Panc1 (cell line): Measurements from ENCODE around the gene TIMM50.

ENCODE experiments used
- REST ChIP-seq, 2 experiments: IDR thresholded peaks; 2 replicates each; pipeline ENCODE4 v1.6.1; 2011 to 2012; ENCODE audit warnings: low read depth in 2 of 2, control low read depth in 1 of 2, low read length in 1 of 2, mild to moderate bottlenecking in 1 of 2, moderate library complexity in 1 of 2; ENCODE audit not compliant: insufficient read depth in 1 of 2
- TF ChIP-seq, protein P1 (sequence below): fragments of 450-650 bp; IDR thresholded peaks from 2 replicates; pipeline ENCODE4 v1.5.1; 2017; ENCODE audit warnings: mild to moderate bottlenecking

- TF ChIP-seq, protein P1, sequence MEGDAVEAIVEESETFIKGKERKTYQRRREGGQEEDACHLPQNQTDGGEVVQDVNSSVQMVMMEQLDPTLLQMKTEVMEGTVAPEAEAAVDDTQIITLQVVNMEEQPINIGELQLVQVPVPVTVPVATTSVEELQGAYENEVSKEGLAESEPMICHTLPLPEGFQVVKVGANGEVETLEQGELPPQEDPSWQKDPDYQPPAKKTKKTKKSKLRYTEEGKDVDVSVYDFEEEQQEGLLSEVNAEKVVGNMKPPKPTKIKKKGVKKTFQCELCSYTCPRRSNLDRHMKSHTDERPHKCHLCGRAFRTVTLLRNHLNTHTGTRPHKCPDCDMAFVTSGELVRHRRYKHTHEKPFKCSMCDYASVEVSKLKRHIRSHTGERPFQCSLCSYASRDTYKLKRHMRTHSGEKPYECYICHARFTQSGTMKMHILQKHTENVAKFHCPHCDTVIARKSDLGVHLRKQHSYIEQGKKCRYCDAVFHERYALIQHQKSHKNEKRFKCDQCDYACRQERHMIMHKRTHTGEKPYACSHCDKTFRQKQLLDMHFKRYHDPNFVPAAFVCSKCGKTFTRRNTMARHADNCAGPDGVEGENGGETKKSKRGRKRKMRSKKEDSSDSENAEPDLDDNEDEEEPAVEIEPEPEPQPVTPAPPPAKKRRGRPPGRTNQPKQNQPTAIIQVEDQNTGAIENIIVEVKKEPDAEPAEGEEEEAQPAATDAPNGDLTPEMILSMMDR = no peak
- no peak for TF ChIP-seq REST (IDR thresholded peaks at IDR 0.05; ENCODE audit: insufficient read depth in 1 of 2, low read depth in 2 of 2, low read length in 1 of 2)
Measured at GRCh38 chr19:39474139-39474620, 6.5 kb upstream of the TIMM50 start.
